Immature natural killer cell (primary cell): Measurements from ENCODE around the gene MT1B. TPM values are rescaled to one million over a fixed set of nuclear protein-coding genes. Genes with fewer than 3 reads are reported as not detected.
A peak's percentile ranks its signal among the peaks of the same experiment; 100 is the strongest.
"Not testable (repeated sequence)": the region's sequence is repeated elsewhere in the genome, so short reads cannot be mapped to it uniquely, and the experiment has no call there.

Experiments used
- DNase-seq, 3 donors: peaks; one replicate each; pipeline ENCODE4 v3.0.0; 2022; ENCODE audit warnings: mixed read lengths in 1 of 3
- H3K27ac Mint-ChIP-seq, 6 donors: one replicate each; pipeline ENCODE4 v1.8.0; 2020; ENCODE audit warnings: mixed read lengths in 6 of 6, mild to moderate bottlenecking in 5 of 6, inconsistent platforms in 4 of 6, moderate library complexity in 3 of 6
- H3K27me3 Mint-ChIP-seq, 3 donors: one replicate each; pipeline ENCODE4 v1.8.0; 2020 to 2021; ENCODE audit warnings: low read depth in 3 of 3, mild to moderate bottlenecking in 3 of 3, mixed read lengths in 3 of 3, moderate library complexity in 3 of 3, inconsistent platforms in 1 of 3
- H3K36me3 Mint-ChIP-seq, 3 donors: one replicate each; pipeline ENCODE4 v1.8.0; 2020; ENCODE audit warnings: mixed read lengths in 3 of 3, inconsistent platforms in 2 of 3, mild to moderate bottlenecking in 2 of 3
- H3K4me1 Mint-ChIP-seq, 2 donors: one replicate each; pipeline ENCODE4 v1.8.0; 2020; ENCODE audit warnings: inconsistent platforms in 2 of 2, mild to moderate bottlenecking in 2 of 2, mixed read lengths in 2 of 2, moderate library complexity in 1 of 2
- H3K4me3 Mint-ChIP-seq, 5 donors: one replicate each; pipeline ENCODE4 v1.8.0; 2020; ENCODE audit warnings: mild to moderate bottlenecking in 5 of 5, mixed read lengths in 5 of 5, inconsistent platforms in 3 of 5, moderate library complexity in 3 of 5
- H3K9me3 Mint-ChIP-seq, 6 donors: one replicate each; pipeline ENCODE4 v1.8.0; 2020; ENCODE audit warnings: mild to moderate bottlenecking in 6 of 6, mixed read lengths in 6 of 6, inconsistent platforms in 4 of 6, moderate library complexity in 3 of 6
- polyA plus RNA-seq, 3 donors: library from polyadenylated mRNA; unstranded; fragments of 300-500 nt; fragmentation: Illumina TruSeq; gene quantifications; one replicate each; pipeline ENCODE4 v1.2.3, GENCODE V29; 2021

Gene MT1B
- polyA plus RNA-seq, 3 donors from 2014 or later: not detected

- no peak overlapping the region for H3K27ac Mint-ChIP-seq
- no peaks in the 10 kb centered on the region for H3K9me3 Mint-ChIP-seq
- peaks cover 2 to 8% (median 3%) of the 10 kb centered on the region in 3 donors for H3K27me3 Mint-ChIP-seq
- H3K4me3 Mint-ChIP-seq: no peak overlapping the region
- H3K36me3 Mint-ChIP-seq: no peaks in the 10 kb centered on the region
- DNase-seq: no peak
- H3K4me1 Mint-ChIP-seq: no peaks in the 10 kb centered on the region
These were observed 1.9 kb upstream of the MT1B start for GRCh38 chr16:56649820-56650219.

GRCh38 chr16:56652600-56652999 lies 914 bp downstream of the MT1B start:
- no peaks in the 10 kb centered on the region for H3K36me3 Mint-ChIP-seq
- no peak overlapping the region for H3K27ac Mint-ChIP-seq
- H3K4me1 Mint-ChIP-seq: peaks cover 4 to 5% of the 10 kb centered on the region in 2 donors
- H3K9me3 Mint-ChIP-seq: no peaks in the 10 kb centered on the region
- H3K27me3 Mint-ChIP-seq: peaks cover 2 to 6% (median 6%) of the 10 kb centered on the region in 3 donors
- no peak overlapping the region for H3K4me3 Mint-ChIP-seq
- DNase-seq: no peak

- no peak overlapping the region for H3K27ac Mint-ChIP-seq
- no peaks in the 10 kb centered on the region for H3K36me3 Mint-ChIP-seq
- peaks cover 2 to 10% (median 2%) of the 10 kb centered on the region in 3 donors for H3K27me3 Mint-ChIP-seq
- no peaks in the 10 kb centered on the region for H3K9me3 Mint-ChIP-seq
- peaks cover 8 to 11% of the 10 kb centered on the region in 2 donors for H3K4me1 Mint-ChIP-seq
- no peak for DNase-seq
- H3K4me3 Mint-ChIP-seq: no peak overlapping the region
These were observed 1.5 kb downstream of the MT1B start for GRCh38 chr16:56653218-56653617.

- Mint-ChIP-seq H3K27ac (peak within 1 kb of the TSS; percentile 85 to 93 (median 90)), H3K9me3 (no peaks in the 10 kb centered on the region), H3K4me1 (peaks cover 17 to 21% of the 10 kb centered on the region in 2 donors), H3K4me3 (peak within 1 kb of the TSS; percentile 95 to 98 (median 97)), H3K36me3 (peaks cover 4 to 13% (median 6%) of the 10 kb centered on the region in 3 donors), H3K27me3 (peaks cover 8 to 15% (median 13%) of the 10 kb centered on the region in 3 donors)
- DNase-seq: peak; percentile 35 to 56 (median 54)
These were observed 6.1 kb downstream of the MT1B start, which contains the start of gene MT1F for GRCh38 chr16:56657555-56658326. Gene MT1F (plus strand): TSS chr16:56657959. CDS start chr16:56658059, 100 bp downstream.

GRCh38 chr16:56658327-56658875 lies 6.7 kb downstream of the MT1B start:
- Mint-ChIP-seq H3K4me1 (peaks cover 17 to 23% of the 10 kb centered on the region in 2 donors), H3K27me3 (peaks cover 8 to 15% (median 13%) of the 10 kb centered on the region in 3 donors), H3K36me3 (peaks cover 4 to 13% (median 6%) of the 10 kb centered on the region in 3 donors), H3K9me3 (no peaks in the 10 kb centered on the region), H3K4me3 (peak overlapping the region; percentile 95 to 98 (median 97)), H3K27ac (peak overlapping the region in 5 of 6 donors; percentile 79 to 91 (median 85))
- DNase-seq: no peak

GRCh38 chr16:56662357-56663354 lies 11.0 kb downstream of the MT1B start:
- peaks cover 10 to 26% (median 23%) of the 10 kb centered on the region in 3 donors for H3K27me3 Mint-ChIP-seq
- peaks cover 4 to 16% (median 9%) of the 10 kb centered on the region in 3 donors for H3K36me3 Mint-ChIP-seq
- peaks cover 12 to 21% of the 10 kb centered on the region in 2 donors for H3K4me1 Mint-ChIP-seq
- H3K4me3 Mint-ChIP-seq: peak overlapping the region in 2 of 5 donors; percentile 43 to 54
- DNase-seq: no peak
- no peak overlapping the region for H3K27ac Mint-ChIP-seq
- H3K9me3 Mint-ChIP-seq: no peaks in the 10 kb centered on the region

- peaks cover 4 to 16% (median 9%) of the 10 kb centered on the region in 3 donors for H3K36me3 Mint-ChIP-seq
- peaks cover 16 to 35% (median 24%) of the 10 kb centered on the region in 3 donors for H3K27me3 Mint-ChIP-seq
- no peaks in the 10 kb centered on the region for H3K9me3 Mint-ChIP-seq
- H3K4me3 Mint-ChIP-seq: no peak overlapping the region
- DNase-seq: no peak
- peaks cover 0 to 13% of the 10 kb centered on the region in 2 donors for H3K4me1 Mint-ChIP-seq
- H3K27ac Mint-ChIP-seq: no peak overlapping the region
These were observed 12.8 kb downstream of the MT1B start for GRCh38 chr16:56664506-56664905.

GRCh38 chr16:56665286-56666261 lies 13.9 kb downstream of the MT1B start:
- Mint-ChIP-seq H3K27me3 (peaks cover 16 to 32% (median 27%) of the 10 kb centered on the region in 3 donors), H3K4me1 (peaks cover 0 to 13% of the 10 kb centered on the region in 2 donors), H3K36me3 (peaks cover 4 to 12% (median 9%) of the 10 kb centered on the region in 3 donors)
- H3K27ac Mint-ChIP-seq, H3K4me3 Mint-ChIP-seq, H3K9me3 Mint-ChIP-seq, DNase-seq: not testable (repeated sequence)

- H3K36me3 Mint-ChIP-seq: peaks cover 0 to 4% (median 3%) of the 10 kb centered on the region in 3 donors
- H3K27me3 Mint-ChIP-seq: peaks cover 22 to 33% (median 24%) of the 10 kb centered on the region in 3 donors
- no peak within 1 kb of the TSS for H3K27ac Mint-ChIP-seq
- H3K4me1 Mint-ChIP-seq: peaks cover 0 to 9% of the 10 kb centered on the region in 2 donors
- H3K9me3 Mint-ChIP-seq: no peaks in the 10 kb centered on the region
- H3K4me3 Mint-ChIP-seq: peak within 1 kb of the TSS in 1 of 5 donors; percentile 27
- DNase-seq: no peak
These were observed 16.2 kb downstream of the MT1B start, which contains the start of gene MT1G for GRCh38 chr16:56667581-56668571. Gene MT1G (minus strand): TSS chr16:56668065. CDS start chr16:56667993, 72 bp downstream.

- H3K4me1 Mint-ChIP-seq: peaks cover 0 to 7% of the 10 kb centered on the region in 2 donors
- no peak within 1 kb of the TSS for H3K4me3 Mint-ChIP-seq
- no peak within 1 kb of the TSS for H3K27ac Mint-ChIP-seq
- peaks cover 26 to 38% (median 27%) of the 10 kb centered on the region in 3 donors for H3K27me3 Mint-ChIP-seq
- no peaks in the 10 kb centered on the region for H3K9me3 Mint-ChIP-seq
- DNase-seq: no peak
- peaks cover 0 to 4% (median 3%) of the 10 kb centered on the region in 3 donors for H3K36me3 Mint-ChIP-seq
These were observed 17.5 kb downstream of the MT1B start, which contains the start of gene MT1H for GRCh38 chr16:56669005-56669839. Gene MT1H (plus strand): TSS chr16:56669814. CDS start chr16:56669885, 71 bp downstream.
